GM23338 (cell line): ENCODE measurements around the gene FNDC11. TPM values are rescaled to one million over a fixed set of nuclear protein-coding genes. Genes with fewer than 3 reads are reported as not detected.

ENCODE experiments used
- ATAC-seq: fragments of 200-7000 bp; cut with Tn5 transposase; 3 replicates; pipeline ENCODE4 v1.9.1; 2020
- DNase-seq: peaks from one replicate; pipeline ENCODE4 v3.0.0-alpha.2; 2015; ENCODE audit warnings: low spot score
- H2AFZ ChIP-seq: fragments of 200-600 bp; sonication (generic); 2 replicates; pipeline ENCODE4 v1.8.0; 2016; ENCODE audit warnings: antibody characterized with exemption, mild to moderate bottlenecking, moderate library complexity
- H3F3A ChIP-seq: fragments of 200-600 bp; sonication (generic); replicated peaks from 2 replicates; pipeline ENCODE4 v1.8.0; 2017; ENCODE audit warnings: antibody characterized with exemption, mixed run types, low read depth
- H3K27ac ChIP-seq: fragments of 200-600 bp; sonication (generic); 2 replicates; pipeline ENCODE4 v1.6.1; 2016; ENCODE audit warnings: low read depth
- H3K27me3 ChIP-seq: fragments of 200-600 bp; sonication (generic); 2 replicates; pipeline ENCODE4 v1.8.0; 2016; ENCODE audit warnings: mild to moderate bottlenecking, mixed run types, moderate library complexity; ENCODE audit not compliant: insufficient read depth
- H3K36me3 ChIP-seq: fragments of 200-600 bp; sonication (generic); 2 replicates; pipeline ENCODE4 v1.8.0; 2016; ENCODE audit warnings: mild to moderate bottlenecking; ENCODE audit not compliant: insufficient read depth
- H3K4me1 ChIP-seq: fragments of 200-600 bp; sonication (generic); 2 replicates; pipeline ENCODE4 v1.8.0; 2016; ENCODE audit warnings: mild to moderate bottlenecking, moderate library complexity; ENCODE audit not compliant: insufficient read depth
- H3K4me2 ChIP-seq: fragments of 200-600 bp; sonication (generic); 2 replicates; pipeline ENCODE4 v1.7.1; 2017; ENCODE audit warnings: mixed run types
- H3K4me3 ChIP-seq: fragments of 200-600 bp; sonication (generic); 2 replicates; pipeline ENCODE4 v1.6.1; 2016; ENCODE audit warnings: mixed run types
- H3K79me2 ChIP-seq: fragments of 200-600 bp; sonication (generic); replicated peaks from 2 replicates; pipeline ENCODE4 v1.8.0; 2017; ENCODE audit warnings: mild to moderate bottlenecking; ENCODE audit not compliant: insufficient read depth
- H3K9me2 ChIP-seq: fragments of 200-600 bp; sonication (generic); 2 replicates; pipeline ENCODE4 v1.8.0; 2017; ENCODE audit not compliant: insufficient read depth
- H4K20me1 ChIP-seq: fragments of 200-600 bp; sonication (generic); replicated peaks from 2 replicates; pipeline ENCODE4 v1.8.0; 2017; ENCODE audit warnings: mild to moderate bottlenecking; ENCODE audit not compliant: insufficient read depth
- H3K27ac Mint-ChIP-seq: 2 replicates; pipeline ENCODE4 v1.8.0; 2020; ENCODE audit warnings: inconsistent platforms, mild to moderate bottlenecking, moderate library complexity, mixed read lengths
- H3K27me3 Mint-ChIP-seq: 3 replicates; pipeline ENCODE4 v1.8.0; 2022; ENCODE audit warnings: low read depth, mild to moderate bottlenecking, moderate library complexity, mixed read lengths, inconsistent platforms; ENCODE audit not compliant: insufficient read depth, poor library complexity
- H3K36me3 Mint-ChIP-seq: 3 replicates; pipeline ENCODE4 v1.8.0; 2021; ENCODE audit warnings: low read depth, mild to moderate bottlenecking, inconsistent platforms, moderate library complexity, mixed read lengths
- H3K4me1 Mint-ChIP-seq: 3 replicates; pipeline ENCODE4 v1.8.0; 2020; ENCODE audit warnings: mild to moderate bottlenecking, inconsistent platforms, mixed read lengths
- H3K4me3 Mint-ChIP-seq: 3 replicates; pipeline ENCODE4 v1.8.0; 2021; ENCODE audit warnings: moderate library complexity, mild to moderate bottlenecking, inconsistent platforms, mixed read lengths
- H3K9me3 Mint-ChIP-seq: 3 replicates; pipeline ENCODE4 v1.8.0; 2020; ENCODE audit warnings: moderate library complexity, mild to moderate bottlenecking, inconsistent platforms, mixed read lengths
- CREB1 ChIP-seq: fragments of 250-450 bp; sonication (Bioruptor Pico); IDR thresholded peaks from 2 replicates; pipeline ENCODE4 v1.5.0; 2020; ENCODE audit warnings: low read depth, mild to moderate bottlenecking, moderate library complexity
- ETS1 ChIP-seq: IDR thresholded peaks from 2 replicates; pipeline ENCODE4 v1.6.1; 2016; ENCODE audit warnings: antibody characterized with exemption
- EZH2 ChIP-seq: fragments of 200-600 bp; sonication (generic); IDR thresholded peaks from one replicate; pipeline ENCODE4 v1.8.0; 2017; ENCODE audit warnings: antibody characterized with exemption, mild to moderate bottlenecking, low read depth; ENCODE audit not compliant: unreplicated experiment
- EZH2phosphoT487 ChIP-seq: fragments of 200-600 bp; sonication (generic); IDR thresholded peaks from one replicate; pipeline ENCODE4 v1.8.1; 2018; ENCODE audit warnings: antibody characterized with exemption; ENCODE audit not compliant: unreplicated experiment
- JUNB ChIP-seq: IDR thresholded peaks from one replicate; pipeline ENCODE4 v1.6.1; 2016; ENCODE audit warnings: antibody characterized with exemption; ENCODE audit not compliant: unreplicated experiment
- NANOG ChIP-seq: IDR thresholded peaks from 2 replicates; pipeline ENCODE4 v1.6.1; 2016; ENCODE audit warnings: antibody characterized with exemption, borderline replicate concordance
- POLR2AphosphoS5 ChIP-seq: IDR thresholded peaks from 2 replicates; pipeline ENCODE4 v1.6.1; 2016; ENCODE audit warnings: antibody characterized with exemption, low read depth
- STAT1 ChIP-seq: IDR thresholded peaks from one replicate; pipeline ENCODE4 v1.6.1; 2016; ENCODE audit warnings: antibody characterized with exemption; ENCODE audit not compliant: unreplicated experiment
- ZNF114 ChIP-seq: fragments of 250-450 bp; sonication (Bioruptor Pico); IDR thresholded peaks from 2 replicates; pipeline ENCODE4 v1.5.0; 2020; ENCODE audit warnings: mild to moderate bottlenecking, moderate library complexity
- ZNF331 ChIP-seq: fragments of 250-450 bp; sonication (Bioruptor Pico); IDR thresholded peaks from 2 replicates; pipeline ENCODE4 v1.5.0; 2020; ENCODE audit warnings: low read depth, mild to moderate bottlenecking, moderate library complexity
- polyA plus RNA-seq: library from polyadenylated mRNA; unstranded; fragments of >200 nt; fragmentation: Nextera tagmentation; extraction: Ambion mirVana; gene quantifications from 2 replicates; pipeline ENCODE4 v1.2.1, GENCODE V29; 2016
- total RNA-seq: library from RNA; depleted of rRNA; stranded (reverse); fragments of >200 nt; shearing (Covaris generic); gene quantifications from 2 replicates; pipeline ENCODE4 v1.2.3, GENCODE V29; 2014
- TF ChIP-seq, protein P1 (sequence below): IDR thresholded peaks from one replicate; pipeline ENCODE4 v1.6.1; 2018; ENCODE audit warnings: antibody characterized with exemption; ENCODE audit not compliant: unreplicated experiment

Gene FNDC11
- total and polyA plus RNA-seq, 2 experiments from 2014 or later = 3.4 to 5.3 TPM

DNA sequence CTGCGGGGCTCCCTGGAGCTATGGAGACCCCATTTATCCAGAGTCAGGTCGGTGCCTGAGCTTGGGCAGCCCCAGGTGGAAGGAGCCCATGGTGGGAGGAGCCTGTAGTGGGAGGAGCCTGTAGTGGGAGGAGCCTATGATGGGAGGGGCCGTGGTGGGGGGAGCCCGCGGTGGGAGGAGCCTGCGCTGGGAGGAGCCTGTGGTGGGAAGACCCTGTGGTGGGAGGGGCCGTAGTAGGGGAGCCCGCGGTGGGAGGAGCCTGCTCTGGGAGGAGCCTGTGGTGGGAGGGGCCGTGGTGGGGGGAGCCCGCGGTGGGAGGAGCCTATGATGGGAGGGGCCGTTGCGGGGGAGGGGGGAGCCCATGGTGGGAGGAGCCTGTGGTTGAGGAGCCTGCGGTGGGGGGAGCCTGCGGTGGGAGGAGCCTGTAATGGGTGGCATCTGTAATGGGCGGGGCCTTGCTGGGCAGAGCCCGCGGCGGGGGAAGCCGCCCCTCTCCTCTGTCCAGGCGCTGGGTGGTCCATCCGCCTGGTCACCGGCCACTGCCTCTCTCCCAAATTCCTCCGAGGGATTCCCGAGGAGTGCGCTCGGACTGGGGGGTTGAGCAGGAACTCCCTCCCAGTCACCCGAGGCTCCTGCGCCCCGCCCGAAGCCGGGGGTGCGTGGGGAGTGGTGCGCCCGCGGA is 567 bp upstream of the FNDC11 start:
- H3K27me3 ChIP-seq = no peaks in the 10 kb centered on the region
- peak overlapping the region; percentile 91 for H3K4me2 ChIP-seq
- H2AFZ ChIP-seq = peak overlapping the region; percentile 86; the same call in 1 of the 2 replicates
- DNase-seq (peak; percentile 93), ATAC-seq (peak; percentile 54)
- H3K36me3 ChIP-seq = no peaks in the 10 kb centered on the region
- no peaks in the 10 kb centered on the region for H4K20me1 ChIP-seq
- H3K4me3 ChIP-seq = peak overlapping the region; percentile 94
- peaks cover 23% of the 10 kb centered on the region for H3K4me1 Mint-ChIP-seq
- peak overlapping the region; percentile 75 for H3K4me3 Mint-ChIP-seq
- no peak overlapping the region for H3K27ac Mint-ChIP-seq
- H3F3A ChIP-seq = peaks cover 13% of the 10 kb centered on the region; the same call in 1 of the 2 replicates
- H3K79me2 ChIP-seq = no peaks in the 10 kb centered on the region
- H3K27me3 Mint-ChIP-seq = peaks cover 16% of the 10 kb centered on the region
- H3K9me2 ChIP-seq = no peaks in the 10 kb centered on the region
- TF ChIP-seq ETS1 (no peak), POLR2AphosphoS5 (peak; percentile 39; the same call in 1 of the 2 replicates), STAT1 (peak; percentile 74)
- H3K36me3 Mint-ChIP-seq = no peaks in the 10 kb centered on the region
- peaks cover 7% of the 10 kb centered on the region; the same call in 1 of the 2 replicates for H3K4me1 ChIP-seq
- H3K9me3 Mint-ChIP-seq = no peaks in the 10 kb centered on the region
- H3K27ac ChIP-seq = peak overlapping the region; percentile 89; the same call in 1 of the 2 replicates

GRCh38 chr20:63554361-63555278 is 661 bp downstream of the FNDC11 start:
- peaks cover 16% of the 10 kb centered on the region; the same call in 2 of the 3 replicates for H3K4me1 Mint-ChIP-seq
- no peaks in the 10 kb centered on the region for H3K27me3 ChIP-seq
- H3K9me3 Mint-ChIP-seq = peaks cover 2% of the 10 kb centered on the region; the same call in 1 of the 3 replicates
- no peaks in the 10 kb centered on the region for H4K20me1 ChIP-seq
- no peaks in the 10 kb centered on the region for H3K9me2 ChIP-seq
- no peaks in the 10 kb centered on the region for H3K36me3 ChIP-seq
- peak; percentile 38 for DNase-seq
- no peaks in the 10 kb centered on the region for H3K79me2 ChIP-seq
- peaks cover 10% of the 10 kb centered on the region for H3K27me3 Mint-ChIP-seq
- H3K27ac Mint-ChIP-seq = no peak overlapping the region
- H3K4me1 ChIP-seq = peaks cover 7% of the 10 kb centered on the region; the same call in 1 of the 2 replicates
- peaks cover 13% of the 10 kb centered on the region; the same call in 1 of the 2 replicates for H3F3A ChIP-seq
- peak overlapping the region; percentile 91 for H3K4me2 ChIP-seq
- H3K4me3 ChIP-seq = peak overlapping the region; percentile 94
- peak overlapping the region; percentile 75 for H3K4me3 Mint-ChIP-seq
- no peak overlapping the region for H3K27ac ChIP-seq
- H2AFZ ChIP-seq = no peak overlapping the region
- H3K36me3 Mint-ChIP-seq = no peaks in the 10 kb centered on the region
- peak; percentile 5 for ATAC-seq
- TF ChIP-seq ETS1 (no peak), EZH2 (no peak), NANOG (no peak), JUNB (no peak), EZH2phosphoT487 (no peak), ZNF114 (CRISPR knock-in tag) (no peak), POLR2AphosphoS5 (no peak), ZNF331 (CRISPR knock-in tag) (no peak), CREB1 (CRISPR knock-in tag) (no peak)
- TF ChIP-seq, protein P1, sequence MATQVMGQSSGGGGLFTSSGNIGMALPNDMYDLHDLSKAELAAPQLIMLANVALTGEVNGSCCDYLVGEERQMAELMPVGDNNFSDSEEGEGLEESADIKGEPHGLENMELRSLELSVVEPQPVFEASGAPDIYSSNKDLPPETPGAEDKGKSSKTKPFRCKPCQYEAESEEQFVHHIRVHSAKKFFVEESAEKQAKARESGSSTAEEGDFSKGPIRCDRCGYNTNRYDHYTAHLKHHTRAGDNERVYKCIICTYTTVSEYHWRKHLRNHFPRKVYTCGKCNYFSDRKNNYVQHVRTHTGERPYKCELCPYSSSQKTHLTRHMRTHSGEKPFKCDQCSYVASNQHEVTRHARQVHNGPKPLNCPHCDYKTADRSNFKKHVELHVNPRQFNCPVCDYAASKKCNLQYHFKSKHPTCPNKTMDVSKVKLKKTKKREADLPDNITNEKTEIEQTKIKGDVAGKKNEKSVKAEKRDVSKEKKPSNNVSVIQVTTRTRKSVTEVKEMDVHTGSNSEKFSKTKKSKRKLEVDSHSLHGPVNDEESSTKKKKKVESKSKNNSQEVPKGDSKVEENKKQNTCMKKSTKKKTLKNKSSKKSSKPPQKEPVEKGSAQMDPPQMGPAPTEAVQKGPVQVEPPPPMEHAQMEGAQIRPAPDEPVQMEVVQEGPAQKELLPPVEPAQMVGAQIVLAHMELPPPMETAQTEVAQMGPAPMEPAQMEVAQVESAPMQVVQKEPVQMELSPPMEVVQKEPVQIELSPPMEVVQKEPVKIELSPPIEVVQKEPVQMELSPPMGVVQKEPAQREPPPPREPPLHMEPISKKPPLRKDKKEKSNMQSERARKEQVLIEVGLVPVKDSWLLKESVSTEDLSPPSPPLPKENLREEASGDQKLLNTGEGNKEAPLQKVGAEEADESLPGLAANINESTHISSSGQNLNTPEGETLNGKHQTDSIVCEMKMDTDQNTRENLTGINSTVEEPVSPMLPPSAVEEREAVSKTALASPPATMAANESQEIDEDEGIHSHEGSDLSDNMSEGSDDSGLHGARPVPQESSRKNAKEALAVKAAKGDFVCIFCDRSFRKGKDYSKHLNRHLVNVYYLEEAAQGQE = no peak
